ENCODE measurements around the gene MAP3K21. TPM values are rescaled to one million over a fixed set of nuclear protein-coding genes. Genes with fewer than 3 reads are reported as not detected.

The MAP3K21 gene
- total and polyA plus RNA-seq, 3 donors from 2014 or later: 17.2 to 111 (median 80.2) TPM

GRCh38 chr1:233406339-233406960 is 78.9 kb downstream of the MAP3K21 start:
- H3K27ac ChIP-seq: no peak overlapping the region
- no peak for DNase-seq
- no peaks in the 10 kb centered on the region for H3K27me3 ChIP-seq
- TF ChIP-seq POLR2A (IDR thresholded peaks at IDR 0.05) (no peak), CTCF (IDR thresholded peaks at IDR 0.05) (no peak)
- no peaks in the 10 kb centered on the region for H3K4me1 ChIP-seq
- no peak overlapping the region for H3K4me3 ChIP-seq
- WGBS, 2 donors: 81 to 92% methylated on average over 4 of the region's 4 CpGs
- H3K36me3 ChIP-seq (ENCODE audit: low read depth, missing control alignments): no peaks in the 10 kb centered on the region
- intact Hi-C loops (cut with DNase I; ENCODE audit: low total_unique reads): no loop called here
- H3K9me3 ChIP-seq: no peaks in the 10 kb centered on the region

- no peak overlapping the region for H3K4me3 ChIP-seq
- intact Hi-C loops (cut with DNase I; ENCODE audit: low total_unique reads): no loop called here
- no peaks in the 10 kb centered on the region for H3K27me3 ChIP-seq
- DNase-seq: no peak
- TF ChIP-seq POLR2A (IDR thresholded peaks at IDR 0.05) (no peak), CTCF (IDR thresholded peaks at IDR 0.05) (no peak)
- no peaks in the 10 kb centered on the region for H3K4me1 ChIP-seq
- H3K9me3 ChIP-seq: no peaks in the 10 kb centered on the region
- 76 to 86% methylated on average over 6 of the region's 6 CpGs for WGBS, 2 donors
- no peak overlapping the region for H3K27ac ChIP-seq
- no peaks in the 10 kb centered on the region for H3K36me3 ChIP-seq (ENCODE audit: low read depth, missing control alignments)
Measured at GRCh38 chr1:233406994-233407631, 79.6 kb downstream of the MAP3K21 start.

- no peaks in the 10 kb centered on the region for H3K4me1 ChIP-seq
- no peak for DNase-seq
- H3K27me3 ChIP-seq: no peaks in the 10 kb centered on the region
- no peaks in the 10 kb centered on the region for H3K9me3 ChIP-seq
- H3K36me3 ChIP-seq (ENCODE audit: low read depth, missing control alignments): no peaks in the 10 kb centered on the region
- TF ChIP-seq POLR2A (IDR thresholded peaks at IDR 0.05) (no peak), CTCF (IDR thresholded peaks at IDR 0.05) (no peak)
- H3K27ac ChIP-seq: no peak overlapping the region
- no peak overlapping the region for H3K4me3 ChIP-seq
- intact Hi-C loops (cut with DNase I; ENCODE audit: low total_unique reads): no loop called here
- WGBS, 2 donors: 50 to 72% methylated on average over 2 of the region's 2 CpGs
Measured at GRCh38 chr1:233409540-233409939, 82.0 kb downstream of the MAP3K21 start.

DNA sequence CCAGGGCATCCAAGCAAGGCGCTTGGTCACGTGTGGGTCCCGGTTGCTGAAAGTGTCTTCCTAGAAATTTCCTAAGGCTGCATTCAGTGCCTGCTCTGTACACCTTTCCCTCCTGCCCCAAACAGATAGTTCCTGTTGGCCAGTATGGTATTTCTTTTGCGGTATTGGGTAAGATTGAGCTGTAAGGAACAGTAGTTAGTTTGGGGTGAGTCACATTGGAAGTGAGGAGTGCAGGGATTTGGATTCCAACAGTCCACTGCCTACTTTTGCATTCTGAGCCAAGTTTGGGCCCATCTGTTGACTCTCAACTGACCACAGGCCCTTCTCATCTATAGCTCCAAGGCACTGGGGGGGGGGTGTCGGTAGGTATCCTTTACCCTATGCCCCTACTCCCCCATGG is 83.4 kb downstream of the MAP3K21 start:
- H3K36me3 ChIP-seq (ENCODE audit: low read depth, missing control alignments): no peaks in the 10 kb centered on the region
- H3K27me3 ChIP-seq: no peaks in the 10 kb centered on the region
- TF ChIP-seq CTCF (IDR thresholded peaks at IDR 0.05): no peak
- intact Hi-C loops (cut with DNase I; ENCODE audit: low total_unique reads): no loop called here
- no peak for DNase-seq
- WGBS, 2 donors: 72 to 79% methylated on average over 5 of the region's 5 CpGs
- H3K27ac ChIP-seq: no peak overlapping the region
- no peaks in the 10 kb centered on the region for H3K9me3 ChIP-seq
- no peaks in the 10 kb centered on the region for H3K4me1 ChIP-seq
- no peak overlapping the region for H3K4me3 ChIP-seq

DNA sequence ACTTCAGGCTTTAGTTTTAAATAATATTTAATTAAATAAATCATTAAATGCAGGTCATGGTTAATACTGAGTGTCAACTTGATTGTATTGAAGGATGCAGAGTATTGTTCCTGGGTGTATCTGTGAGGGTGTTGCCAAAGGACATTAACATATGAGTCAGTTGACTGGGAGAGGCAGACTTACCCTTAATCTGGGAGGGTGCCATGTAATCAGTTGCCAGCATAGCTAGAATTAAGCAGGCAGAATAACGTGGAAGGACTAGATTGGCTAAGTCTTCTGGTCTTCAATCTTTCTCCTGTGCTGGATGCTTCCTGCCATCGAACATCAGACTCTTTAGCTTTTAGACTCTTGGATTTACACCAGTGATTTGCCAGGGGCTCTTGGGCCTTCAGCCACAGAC is 85.3 kb downstream of the MAP3K21 start:
- Histone ChIP-seq H3K36me3 (ENCODE audit: low read depth, missing control alignments) (no peaks in the 10 kb centered on the region), H3K4me1 (no peaks in the 10 kb centered on the region), H3K27me3 (no peaks in the 10 kb centered on the region), H3K9me3 (no peaks in the 10 kb centered on the region), H3K4me3 (no peak overlapping the region), H3K27ac (no peak overlapping the region)
- TF ChIP-seq CTCF (IDR thresholded peaks at IDR 0.05) (no peak), POLR2A (IDR thresholded peaks at IDR 0.05) (no peak)
- intact Hi-C loops (cut with DNase I; ENCODE audit: low total_unique reads): no loop called here
- 82 to 84% methylated on average over 2 of the region's 2 CpGs for WGBS, 2 donors
- no peak for DNase-seq

All from testis (tissue), 3 donors.